ENCODE data around the gene DYNLRB2.

The DYNLRB2 gene

DNA sequence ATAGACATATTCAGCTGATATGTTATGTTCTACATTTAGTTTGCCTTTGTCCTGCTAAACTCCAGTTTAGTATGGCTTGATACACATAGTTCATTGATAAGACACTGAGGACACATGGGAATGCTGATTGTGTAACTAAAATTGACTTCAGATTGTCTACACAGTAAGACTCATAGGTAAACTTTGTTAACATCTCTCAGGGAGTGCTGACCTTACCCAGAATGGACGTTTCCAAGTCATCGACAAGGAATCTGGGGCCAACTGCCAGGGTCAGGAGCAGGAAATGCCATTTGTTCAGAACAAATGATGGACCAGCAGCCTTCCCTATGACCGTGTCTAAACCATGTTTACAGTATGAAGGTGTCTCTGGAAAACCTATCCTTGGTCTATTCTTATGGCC lies 58.7 kb downstream of the DYNLRB2 start:
- no peak for DNase-seq (ENCODE audit: low read depth in 2 of 2)

All from stimulated activated CD8-positive, alpha-beta memory T cell treated with anti-CD3 and anti-CD28 coated beads, Interleukin-15, amount 100 ng/mL, for 4 hours (primary cell).